Skeletal muscle tissue (tissue), 4 donors: ENCODE data around the gene BCL2A1. TPM values are rescaled to one million over a fixed set of nuclear protein-coding genes. Genes with fewer than 3 reads are reported as not detected.
"Not testable (repeated sequence)": the region's sequence is repeated elsewhere in the genome, so short reads cannot be mapped to it uniquely, and the experiment has no call there.

Experiments used
- H3K27ac ChIP-seq: one replicate; pipeline ENCODE4 v1.7.0; 2013; ENCODE audit warnings: mild to moderate bottlenecking, low read depth, low read length, inconsistent platforms
- H3K27me3 ChIP-seq, 3 donors: one replicate each; pipeline ENCODE4 v1.7.0; 2013; ENCODE audit warnings: low read length in 3 of 3; ENCODE audit not compliant: control insufficient read depth in 3 of 3, insufficient read depth in 3 of 3
- H3K36me3 ChIP-seq, 3 donors: one replicate each; pipeline ENCODE4 v1.7.0; 2013; ENCODE audit warnings: low read length in 3 of 3; ENCODE audit not compliant: control insufficient read depth in 3 of 3, insufficient read depth in 3 of 3
- H3K4me1 ChIP-seq, 3 donors: one replicate each; pipeline ENCODE4 v1.7.0; 2013; ENCODE audit warnings: low read length in 3 of 3, mild to moderate bottlenecking in 3 of 3; ENCODE audit not compliant: control insufficient read depth in 3 of 3, insufficient read depth in 3 of 3
- H3K4me3 ChIP-seq, 3 donors: one replicate each; pipeline ENCODE4 v1.7.0; 2013; ENCODE audit warnings: low read length in 3 of 3
- H3K9ac ChIP-seq, 3 donors: one replicate each; pipeline ENCODE4 v1.7.0; 2013; ENCODE audit warnings: low read length in 3 of 3, mild to moderate bottlenecking in 3 of 3, moderate library complexity in 2 of 3, low read depth in 1 of 3
- H3K9me3 ChIP-seq, 3 donors: one replicate each; pipeline ENCODE4 v1.7.0; 2013; ENCODE audit warnings: low read length in 3 of 3; ENCODE audit not compliant: control insufficient read depth in 3 of 3
- total RNA-seq: library from RNA; depleted of rRNA; stranded (reverse); fragments of >200 nt; gene quantifications from one replicate; pipeline ENCODE4 v1.2.3, GENCODE V29; 2014
- donor health status: Osteomylitis.

Gene BCL2A1
- total RNA-seq, 1 donor from 2014 or later, result 1.0 TPM

- no peak overlapping the region for H3K27ac ChIP-seq
- peaks cover 0 to 5% (median 3%) of the 10 kb centered on the region in 3 donors for H3K27me3 ChIP-seq
- H3K9ac ChIP-seq, result no peak overlapping the region
- H3K4me3 ChIP-seq, result no peak overlapping the region
- H3K4me1 ChIP-seq, result no peaks in the 10 kb centered on the region
- no peaks in the 10 kb centered on the region for H3K9me3 ChIP-seq
- no peaks in the 10 kb centered on the region for H3K36me3 ChIP-seq
Observed at GRCh38 chr15:79930516-79930915, 40.5 kb downstream of the BCL2A1 start.

DNA sequence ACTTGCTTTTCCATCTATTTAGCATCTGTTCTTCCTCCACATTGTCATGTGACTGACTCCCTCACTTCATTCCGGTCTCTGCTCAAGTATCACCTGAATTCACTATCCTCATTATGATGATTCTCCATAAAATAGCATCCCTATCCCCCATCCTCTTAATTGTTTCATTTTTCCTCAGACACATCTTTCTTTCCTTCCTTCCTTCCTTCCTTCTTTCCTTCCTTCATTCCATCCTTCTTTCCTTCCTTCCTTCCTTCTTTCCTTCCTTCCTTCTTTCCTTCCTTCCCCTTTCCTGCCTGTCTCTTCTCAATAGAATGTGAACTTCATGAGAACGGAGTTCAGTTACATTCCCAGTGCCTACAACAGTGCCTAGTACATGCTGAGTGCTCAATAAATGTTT lies 41.6 kb downstream of the BCL2A1 start:
- H3K9me3 ChIP-seq, result no peaks in the 10 kb centered on the region
- no peaks in the 10 kb centered on the region for H3K36me3 ChIP-seq
- H3K9ac ChIP-seq, result no peak overlapping the region
- peaks cover 0 to 5% (median 3%) of the 10 kb centered on the region in 3 donors for H3K27me3 ChIP-seq
- H3K4me1 ChIP-seq, result no peaks in the 10 kb centered on the region
- no peak overlapping the region for H3K27ac ChIP-seq
- no peak overlapping the region for H3K4me3 ChIP-seq

DNA sequence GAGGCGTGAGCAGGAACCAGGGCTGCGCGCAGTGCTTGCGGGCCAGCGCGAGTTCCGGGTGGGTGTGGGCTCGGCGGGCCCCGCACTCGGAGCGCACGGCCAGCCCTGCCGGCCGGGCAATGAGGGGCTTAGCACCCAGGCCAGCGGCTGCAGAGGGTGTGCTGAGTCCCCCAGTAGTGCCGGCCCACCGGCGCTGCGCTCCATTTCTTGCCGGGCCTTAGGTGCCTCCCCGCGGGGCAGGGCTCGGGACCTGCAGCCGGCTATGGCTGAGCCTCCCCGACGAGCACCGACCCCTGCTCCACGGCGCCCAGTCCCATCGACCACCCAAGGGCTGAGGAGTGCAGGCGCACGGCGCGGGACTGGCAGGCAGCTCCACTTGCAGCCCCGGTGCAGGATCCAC lies 44.9 kb downstream of the BCL2A1 start:
- H3K4me1 ChIP-seq, H3K27ac ChIP-seq, H3K27me3 ChIP-seq, H3K4me3 ChIP-seq, H3K9me3 ChIP-seq, H3K9ac ChIP-seq, H3K36me3 ChIP-seq: not testable (repeated sequence)

GRCh38 chr15:79924379-79924778 lies 46.6 kb downstream of the BCL2A1 start:
- peaks cover 0 to 3% (median 2%) of the 10 kb centered on the region in 3 donors for H3K9me3 ChIP-seq
- peak overlapping the region; percentile 68 to 89 (median 83) for H3K9ac ChIP-seq
- no peaks in the 10 kb centered on the region for H3K27me3 ChIP-seq
- peaks cover 0 to 6% (median 0%) of the 10 kb centered on the region in 3 donors for H3K36me3 ChIP-seq
- no peak overlapping the region for H3K27ac ChIP-seq
- peaks cover 4 to 5% (median 5%) of the 10 kb centered on the region in 3 donors for H3K4me1 ChIP-seq
- peak overlapping the region; percentile 81 to 89 (median 89) for H3K4me3 ChIP-seq

- H3K27ac ChIP-seq, result peak overlapping the region; percentile 85
- peak overlapping the region; percentile 81 to 89 (median 89) for H3K4me3 ChIP-seq
- H3K36me3 ChIP-seq, result peaks cover 0 to 6% (median 0%) of the 10 kb centered on the region in 3 donors
- H3K9ac ChIP-seq, result peak overlapping the region; percentile 83 to 89 (median 88)
- no peaks in the 10 kb centered on the region for H3K27me3 ChIP-seq
- H3K9me3 ChIP-seq, result peaks cover 0 to 3% (median 2%) of the 10 kb centered on the region in 3 donors
- H3K4me1 ChIP-seq, result peaks cover 4 to 5% (median 5%) of the 10 kb centered on the region in 3 donors
Observed at GRCh38 chr15:79923515-79924169, 47.4 kb downstream of the BCL2A1 start.

DNA sequence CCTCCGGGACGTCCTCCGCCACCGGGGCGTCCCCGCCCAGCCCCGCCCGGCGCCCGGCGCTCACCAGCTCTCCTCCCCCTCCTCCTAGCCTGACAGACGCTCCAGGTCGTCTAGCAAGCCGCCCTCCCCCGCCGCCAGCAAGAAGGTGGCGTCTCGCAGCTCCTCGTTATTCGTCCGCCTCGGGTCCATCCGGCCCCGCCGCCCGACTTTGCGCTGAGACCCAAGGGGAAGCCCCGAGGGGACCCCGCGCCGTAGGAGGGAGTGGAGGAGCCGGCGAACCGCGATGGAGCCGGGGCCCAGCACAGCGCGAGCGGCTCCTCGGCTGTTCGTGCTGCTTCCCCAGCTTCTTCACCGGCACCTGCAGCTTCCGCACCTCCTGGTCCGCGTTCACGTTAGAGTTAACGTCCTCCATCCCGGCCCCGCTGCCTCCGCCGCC lies 47.9 kb downstream of the BCL2A1 start:
- peaks cover 0 to 6% (median 0%) of the 10 kb centered on the region in 3 donors for H3K36me3 ChIP-seq
- peak overlapping the region; percentile 76 to 89 (median 89) for H3K4me3 ChIP-seq
- H3K27ac ChIP-seq, result peak overlapping the region; percentile 85
- H3K4me1 ChIP-seq, result peaks cover 4 to 5% (median 5%) of the 10 kb centered on the region in 3 donors
- H3K27me3 ChIP-seq, result no peaks in the 10 kb centered on the region
- peaks cover 0 to 5% (median 3%) of the 10 kb centered on the region in 3 donors for H3K9me3 ChIP-seq
- H3K9ac ChIP-seq, result peak overlapping the region; percentile 83 to 89 (median 88)

GRCh38 chr15:79922512-79923078 lies 48.4 kb downstream of the BCL2A1 start:
- peak overlapping the region; percentile 85 for H3K27ac ChIP-seq
- peak overlapping the region; percentile 83 to 89 (median 88) for H3K9ac ChIP-seq
- H3K36me3 ChIP-seq, result peaks cover 0 to 6% (median 0%) of the 10 kb centered on the region in 3 donors
- H3K27me3 ChIP-seq, result no peaks in the 10 kb centered on the region
- H3K4me3 ChIP-seq, result peak overlapping the region; percentile 63 to 89 (median 89)
- H3K4me1 ChIP-seq, result peaks cover 4 to 5% (median 5%) of the 10 kb centered on the region in 3 donors
- peaks cover 0 to 5% (median 3%) of the 10 kb centered on the region in 3 donors for H3K9me3 ChIP-seq

DNA sequence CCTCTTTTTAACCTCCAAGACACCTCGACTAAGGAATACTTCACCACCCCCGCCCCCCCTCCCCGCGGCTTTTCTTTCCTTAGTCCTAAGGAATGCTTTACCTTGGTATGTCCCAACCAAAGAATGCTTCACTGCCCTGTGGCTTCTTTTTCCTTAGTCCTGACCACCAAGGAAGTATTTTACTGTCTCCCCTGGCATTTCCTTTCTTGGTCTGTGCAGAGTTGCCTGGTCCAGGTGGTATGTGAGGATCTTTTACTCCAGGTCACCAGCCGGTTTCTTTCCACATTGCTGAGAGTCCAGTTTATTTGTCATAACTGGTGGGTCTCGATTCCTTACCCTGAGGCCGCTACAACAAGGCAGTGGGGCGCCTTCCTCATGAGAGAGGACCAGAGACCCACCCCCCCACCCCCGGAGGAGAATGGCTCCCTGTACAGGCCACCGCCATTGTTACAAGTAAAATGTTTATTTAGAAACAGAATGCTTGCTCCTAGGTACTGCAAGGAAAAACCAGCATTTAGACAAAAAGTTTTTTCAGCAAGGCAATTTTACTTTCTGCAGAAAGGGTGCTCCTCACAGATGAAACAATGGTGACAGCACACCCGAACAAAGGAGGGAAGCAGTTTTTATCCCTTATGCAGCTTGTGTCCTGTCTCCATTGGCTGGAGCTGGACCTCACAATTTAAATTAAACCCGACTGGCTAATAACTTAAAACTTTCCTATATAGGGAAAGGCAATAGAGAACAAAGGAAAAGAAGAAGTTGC lies 51.1 kb downstream of the BCL2A1 start:
- no peak overlapping the region for H3K4me3 ChIP-seq
- H3K9ac ChIP-seq, result no peak overlapping the region
- H3K27me3 ChIP-seq, result no peaks in the 10 kb centered on the region
- H3K9me3 ChIP-seq, result peaks cover 5 to 11% (median 7%) of the 10 kb centered on the region in 3 donors
- H3K27ac ChIP-seq, result no peak overlapping the region
- H3K4me1 ChIP-seq, result peaks cover 4 to 5% (median 5%) of the 10 kb centered on the region in 3 donors
- H3K36me3 ChIP-seq, result peaks cover 0 to 6% (median 0%) of the 10 kb centered on the region in 3 donors

GRCh38 chr15:79919090-79919748 lies 51.8 kb downstream of the BCL2A1 start:
- no peak overlapping the region for H3K27ac ChIP-seq
- H3K27me3 ChIP-seq, result no peaks in the 10 kb centered on the region
- H3K9me3 ChIP-seq, result peaks cover 8 to 16% (median 8%) of the 10 kb centered on the region in 3 donors
- H3K36me3 ChIP-seq, result peaks cover 0 to 8% (median 0%) of the 10 kb centered on the region in 3 donors
- no peak overlapping the region for H3K9ac ChIP-seq
- peaks cover 4 to 5% (median 5%) of the 10 kb centered on the region in 3 donors for H3K4me1 ChIP-seq
- no peak overlapping the region for H3K4me3 ChIP-seq
